ENCODE results near the gene RNASE11. TPM values are rescaled to one million over a fixed set of nuclear protein-coding genes. Genes with fewer than 3 reads are reported as not detected.

Gene RNASE11
- total and polyA plus RNA-seq, 9 of the 15 experiments (the other 6 are each of a cell fraction or from before 2014, with no cell fraction given) = 0.16 to 0.29 (median 0.22) TPM; not detected in 6

DNA sequence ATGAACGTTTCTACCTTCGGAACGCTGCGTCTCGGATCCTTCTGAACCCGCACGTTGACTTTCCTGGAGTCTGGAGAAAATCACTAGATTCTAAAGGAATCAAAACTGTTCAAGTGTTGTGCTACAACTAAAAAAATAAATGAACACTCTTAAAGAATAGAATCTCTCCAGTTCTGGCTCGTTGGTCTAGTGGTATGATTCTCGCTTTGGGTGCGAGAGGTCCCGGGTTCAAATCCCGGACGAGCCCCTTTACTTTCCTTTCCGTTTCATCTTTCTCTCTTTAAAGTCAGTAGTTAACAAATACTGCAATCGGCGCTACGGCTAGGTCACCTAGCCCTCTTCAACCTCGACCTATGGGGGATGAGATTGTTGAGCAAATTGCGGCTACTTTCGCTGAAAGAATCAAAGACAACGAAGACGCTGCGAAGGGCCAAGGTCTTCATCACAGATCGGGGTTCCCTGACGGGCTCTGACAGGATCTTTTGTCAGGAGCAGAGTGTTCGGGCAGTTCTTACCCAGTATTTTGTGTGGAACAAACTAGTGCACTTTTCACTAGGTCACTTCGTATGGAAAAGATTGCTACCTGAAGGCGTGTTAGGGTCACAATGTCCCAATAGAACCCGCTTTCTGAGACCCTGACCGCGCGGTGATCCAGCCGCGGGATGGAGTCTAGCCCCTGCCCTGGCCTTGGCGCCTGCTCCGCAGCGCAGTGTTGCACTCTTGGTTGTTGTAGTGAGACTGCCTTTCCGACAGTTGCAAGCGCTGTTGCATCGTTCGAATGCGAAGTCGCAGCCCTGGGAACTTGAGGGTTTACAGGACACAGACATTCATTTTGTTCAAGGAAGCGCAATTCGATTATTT lies 45.3 kb upstream of the RNASE11 start (continued):
- TF ChIP-seq, protein P1, sequence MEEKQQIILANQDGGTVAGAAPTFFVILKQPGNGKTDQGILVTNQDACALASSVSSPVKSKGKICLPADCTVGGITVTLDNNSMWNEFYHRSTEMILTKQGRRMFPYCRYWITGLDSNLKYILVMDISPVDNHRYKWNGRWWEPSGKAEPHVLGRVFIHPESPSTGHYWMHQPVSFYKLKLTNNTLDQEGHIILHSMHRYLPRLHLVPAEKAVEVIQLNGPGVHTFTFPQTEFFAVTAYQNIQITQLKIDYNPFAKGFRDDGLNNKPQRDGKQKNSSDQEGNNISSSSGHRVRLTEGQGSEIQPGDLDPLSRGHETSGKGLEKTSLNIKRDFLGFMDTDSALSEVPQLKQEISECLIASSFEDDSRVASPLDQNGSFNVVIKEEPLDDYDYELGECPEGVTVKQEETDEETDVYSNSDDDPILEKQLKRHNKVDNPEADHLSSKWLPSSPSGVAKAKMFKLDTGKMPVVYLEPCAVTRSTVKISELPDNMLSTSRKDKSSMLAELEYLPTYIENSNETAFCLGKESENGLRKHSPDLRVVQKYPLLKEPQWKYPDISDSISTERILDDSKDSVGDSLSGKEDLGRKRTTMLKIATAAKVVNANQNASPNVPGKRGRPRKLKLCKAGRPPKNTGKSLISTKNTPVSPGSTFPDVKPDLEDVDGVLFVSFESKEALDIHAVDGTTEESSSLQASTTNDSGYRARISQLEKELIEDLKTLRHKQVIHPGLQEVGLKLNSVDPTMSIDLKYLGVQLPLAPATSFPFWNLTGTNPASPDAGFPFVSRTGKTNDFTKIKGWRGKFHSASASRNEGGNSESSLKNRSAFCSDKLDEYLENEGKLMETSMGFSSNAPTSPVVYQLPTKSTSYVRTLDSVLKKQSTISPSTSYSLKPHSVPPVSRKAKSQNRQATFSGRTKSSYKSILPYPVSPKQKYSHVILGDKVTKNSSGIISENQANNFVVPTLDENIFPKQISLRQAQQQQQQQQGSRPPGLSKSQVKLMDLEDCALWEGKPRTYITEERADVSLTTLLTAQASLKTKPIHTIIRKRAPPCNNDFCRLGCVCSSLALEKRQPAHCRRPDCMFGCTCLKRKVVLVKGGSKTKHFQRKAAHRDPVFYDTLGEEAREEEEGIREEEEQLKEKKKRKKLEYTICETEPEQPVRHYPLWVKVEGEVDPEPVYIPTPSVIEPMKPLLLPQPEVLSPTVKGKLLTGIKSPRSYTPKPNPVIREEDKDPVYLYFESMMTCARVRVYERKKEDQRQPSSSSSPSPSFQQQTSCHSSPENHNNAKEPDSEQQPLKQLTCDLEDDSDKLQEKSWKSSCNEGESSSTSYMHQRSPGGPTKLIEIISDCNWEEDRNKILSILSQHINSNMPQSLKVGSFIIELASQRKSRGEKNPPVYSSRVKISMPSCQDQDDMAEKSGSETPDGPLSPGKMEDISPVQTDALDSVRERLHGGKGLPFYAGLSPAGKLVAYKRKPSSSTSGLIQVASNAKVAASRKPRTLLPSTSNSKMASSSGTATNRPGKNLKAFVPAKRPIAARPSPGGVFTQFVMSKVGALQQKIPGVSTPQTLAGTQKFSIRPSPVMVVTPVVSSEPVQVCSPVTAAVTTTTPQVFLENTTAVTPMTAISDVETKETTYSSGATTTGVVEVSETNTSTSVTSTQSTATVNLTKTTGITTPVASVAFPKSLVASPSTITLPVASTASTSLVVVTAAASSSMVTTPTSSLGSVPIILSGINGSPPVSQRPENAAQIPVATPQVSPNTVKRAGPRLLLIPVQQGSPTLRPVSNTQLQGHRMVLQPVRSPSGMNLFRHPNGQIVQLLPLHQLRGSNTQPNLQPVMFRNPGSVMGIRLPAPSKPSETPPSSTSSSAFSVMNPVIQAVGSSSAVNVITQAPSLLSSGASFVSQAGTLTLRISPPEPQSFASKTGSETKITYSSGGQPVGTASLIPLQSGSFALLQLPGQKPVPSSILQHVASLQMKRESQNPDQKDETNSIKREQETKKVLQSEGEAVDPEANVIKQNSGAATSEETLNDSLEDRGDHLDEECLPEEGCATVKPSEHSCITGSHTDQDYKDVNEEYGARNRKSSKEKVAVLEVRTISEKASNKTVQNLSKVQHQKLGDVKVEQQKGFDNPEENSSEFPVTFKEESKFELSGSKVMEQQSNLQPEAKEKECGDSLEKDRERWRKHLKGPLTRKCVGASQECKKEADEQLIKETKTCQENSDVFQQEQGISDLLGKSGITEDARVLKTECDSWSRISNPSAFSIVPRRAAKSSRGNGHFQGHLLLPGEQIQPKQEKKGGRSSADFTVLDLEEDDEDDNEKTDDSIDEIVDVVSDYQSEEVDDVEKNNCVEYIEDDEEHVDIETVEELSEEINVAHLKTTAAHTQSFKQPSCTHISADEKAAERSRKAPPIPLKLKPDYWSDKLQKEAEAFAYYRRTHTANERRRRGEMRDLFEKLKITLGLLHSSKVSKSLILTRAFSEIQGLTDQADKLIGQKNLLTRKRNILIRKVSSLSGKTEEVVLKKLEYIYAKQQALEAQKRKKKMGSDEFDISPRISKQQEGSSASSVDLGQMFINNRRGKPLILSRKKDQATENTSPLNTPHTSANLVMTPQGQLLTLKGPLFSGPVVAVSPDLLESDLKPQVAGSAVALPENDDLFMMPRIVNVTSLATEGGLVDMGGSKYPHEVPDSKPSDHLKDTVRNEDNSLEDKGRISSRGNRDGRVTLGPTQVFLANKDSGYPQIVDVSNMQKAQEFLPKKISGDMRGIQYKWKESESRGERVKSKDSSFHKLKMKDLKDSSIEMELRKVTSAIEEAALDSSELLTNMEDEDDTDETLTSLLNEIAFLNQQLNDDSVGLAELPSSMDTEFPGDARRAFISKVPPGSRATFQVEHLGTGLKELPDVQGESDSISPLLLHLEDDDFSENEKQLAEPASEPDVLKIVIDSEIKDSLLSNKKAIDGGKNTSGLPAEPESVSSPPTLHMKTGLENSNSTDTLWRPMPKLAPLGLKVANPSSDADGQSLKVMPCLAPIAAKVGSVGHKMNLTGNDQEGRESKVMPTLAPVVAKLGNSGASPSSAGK (IDR thresholded peaks at IDR 0.05) = no peak
- TF ChIP-seq SAFB2 (IDR thresholded peaks at IDR 0.05; ENCODE audit: borderline replicate concordance, low read depth, low read length, severe bottlenecking) = no peak
- no peak for TF ChIP-seq HNRNPH1 (optimal IDR thresholded peaks at IDR 0.05; ENCODE audit: low read depth, low read length)
- no peak for TF ChIP-seq SMAD3 (CRISPR knock-in tag; conservative IDR thresholded peaks at IDR 0.05)
- no peak for TF ChIP-seq ZNF445 (CRISPR knock-in tag; IDR thresholded peaks at IDR 0.05; ENCODE audit: low read depth)
- no peak for TF ChIP-seq ZEB2 (IDR thresholded peaks at IDR 0.05)
- TF ChIP-seq SMARCA5 (IDR thresholded peaks at IDR 0.05) = no peak
- TF ChIP-seq TEAD1 (CRISPR knock-in tag; IDR thresholded peaks at IDR 0.05) = no peak
- TF ChIP-seq NEUROD1 (IDR thresholded peaks at IDR 0.05; ENCODE audit: borderline replicate concordance, low read depth, low read length, partially characterized antibody) = no peak
- TF ChIP-seq GATAD2A (IDR thresholded peaks at IDR 0.05) = no peak
- TF ChIP-seq GABPA (tag; conservative IDR thresholded peaks at IDR 0.05; ENCODE audit: low read depth) = no peak
- TF ChIP-seq NCOR1 (IDR thresholded peaks at IDR 0.05) = no peak
- TF ChIP-seq HDAC8 (tag; IDR thresholded peaks at IDR 0.05) = no peak
- no peak for TF ChIP-seq KLF13 (tag; IDR thresholded peaks at IDR 0.05; ENCODE audit: borderline replicate concordance, low read depth)
- peak; percentile 13; the same call in 1 of the 2 replicates for TF ChIP-seq ETV5 (CRISPR knock-in tag; IDR thresholded peaks at IDR 0.05; ENCODE audit: low read depth)
- TF ChIP-seq HDAC1 (IDR thresholded peaks at IDR 0.05) = peak; percentile 54 to 76; a peak in 3 of 4 replicates
- TF ChIP-seq TEAD4 (IDR thresholded peaks at IDR 0.05; ENCODE audit: low read length) = peak; percentile 63
- no peak for TF ChIP-seq TEAD4 (CRISPR knock-in tag; IDR thresholded peaks at IDR 0.05; ENCODE audit: borderline replicate concordance)

All from K562 (cell line).